ENCODE measurements around the gene TPM2.
A peak's percentile ranks its signal among the peaks of the same experiment; 100 is the strongest.

GRCh38 chr9:35736201-35736633 is 46.5 kb upstream of the TPM2 start:
- TF ChIP-seq CTCF (IDR thresholded peaks at IDR 0.05) (peak in 3 of 4 experiments; percentile 73 to 83 (median 82)), POLR2AphosphoS5 (IDR thresholded peaks at IDR 0.05) (no peak)

Measured in gastroesophageal sphincter (tissue), 3 donors.